HG03064 (cell line): Measurements from ENCODE around the gene EME2.

ENCODE experiments used
- ATAC-seq: cut with Tn5 transposase; IDR thresholded peaks from one replicate; pipeline ENCODE4 v1.9.1; 2021; ENCODE audit warnings: low read depth; ENCODE audit not compliant: unreplicated experiment

The EME2 gene

DNA sequence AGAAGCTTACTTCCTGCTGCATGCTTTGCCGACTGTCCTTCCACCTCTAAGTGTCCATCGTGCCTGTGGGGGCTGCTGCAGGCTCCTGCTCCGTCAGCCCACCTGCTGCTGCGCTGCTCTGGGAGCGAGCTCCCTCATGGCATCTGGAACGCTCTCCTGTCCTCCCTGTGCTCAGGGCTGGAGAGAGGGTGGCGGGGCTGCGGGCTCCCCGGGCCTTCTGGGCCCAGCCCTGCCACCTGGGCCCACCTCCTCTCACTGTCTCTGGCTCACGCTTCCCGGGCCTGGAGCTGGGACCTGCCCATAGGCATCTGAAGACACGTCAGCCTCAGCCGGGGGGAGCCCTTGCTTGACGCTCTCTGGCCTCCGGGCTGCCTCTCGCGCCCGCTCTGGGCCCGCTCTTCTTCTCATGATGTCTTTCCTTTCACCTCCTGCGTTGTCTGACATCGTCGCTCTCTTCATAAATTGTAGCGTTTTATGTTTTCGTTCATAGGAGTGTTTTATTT is 28.2 kb upstream of the EME2 start:
- no peak for ATAC-seq

GRCh38 chr16:1745181-1745899 is 27.3 kb upstream of the EME2 start:
- ATAC-seq: no peak

DNA sequence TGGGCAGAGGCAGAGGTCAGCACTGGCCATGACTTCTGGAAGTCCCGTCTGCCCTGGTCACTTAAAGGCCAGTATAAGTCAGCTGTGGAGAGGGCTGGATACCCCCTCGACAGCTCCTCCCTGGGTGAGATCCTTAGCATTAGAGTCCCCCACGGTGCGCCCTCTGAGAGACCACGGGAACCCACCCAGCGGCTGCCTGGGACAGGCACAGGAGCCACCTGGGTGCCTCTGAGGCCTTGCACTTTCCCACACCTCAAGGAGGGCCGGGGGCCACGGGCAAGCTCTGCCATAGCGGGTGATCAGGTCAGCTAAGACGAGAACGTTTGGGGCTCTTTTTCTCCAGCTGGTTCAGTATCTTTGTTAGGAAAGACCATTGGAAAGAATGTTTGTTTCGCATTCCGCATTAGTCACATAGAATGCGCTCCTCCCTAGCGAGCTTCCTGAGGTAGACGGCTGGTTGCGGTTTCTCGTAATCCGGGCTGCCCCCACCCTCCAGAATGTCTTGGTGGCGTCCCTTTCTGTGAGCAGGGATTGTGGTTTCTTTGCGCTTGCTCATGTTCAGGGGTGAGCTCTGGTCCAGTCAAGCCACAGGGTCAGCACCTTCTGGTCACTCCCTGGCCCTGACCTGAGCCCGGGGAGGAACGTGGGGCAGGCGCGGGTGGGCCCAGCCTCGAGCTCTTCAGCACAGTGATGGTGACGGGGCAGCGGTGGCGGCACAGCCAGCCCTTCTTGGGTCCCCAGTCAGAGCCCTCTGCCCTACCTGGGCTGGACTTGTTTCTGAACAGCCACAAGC is 26.5 kb upstream of the EME2 start:
- no peak for ATAC-seq

GRCh38 chr16:1746693-1747195 is 25.9 kb upstream of the EME2 start:
- ATAC-seq: no peak

- ATAC-seq: no peak
Measured at GRCh38 chr16:1747934-1748333, 24.7 kb upstream of the EME2 start.

DNA sequence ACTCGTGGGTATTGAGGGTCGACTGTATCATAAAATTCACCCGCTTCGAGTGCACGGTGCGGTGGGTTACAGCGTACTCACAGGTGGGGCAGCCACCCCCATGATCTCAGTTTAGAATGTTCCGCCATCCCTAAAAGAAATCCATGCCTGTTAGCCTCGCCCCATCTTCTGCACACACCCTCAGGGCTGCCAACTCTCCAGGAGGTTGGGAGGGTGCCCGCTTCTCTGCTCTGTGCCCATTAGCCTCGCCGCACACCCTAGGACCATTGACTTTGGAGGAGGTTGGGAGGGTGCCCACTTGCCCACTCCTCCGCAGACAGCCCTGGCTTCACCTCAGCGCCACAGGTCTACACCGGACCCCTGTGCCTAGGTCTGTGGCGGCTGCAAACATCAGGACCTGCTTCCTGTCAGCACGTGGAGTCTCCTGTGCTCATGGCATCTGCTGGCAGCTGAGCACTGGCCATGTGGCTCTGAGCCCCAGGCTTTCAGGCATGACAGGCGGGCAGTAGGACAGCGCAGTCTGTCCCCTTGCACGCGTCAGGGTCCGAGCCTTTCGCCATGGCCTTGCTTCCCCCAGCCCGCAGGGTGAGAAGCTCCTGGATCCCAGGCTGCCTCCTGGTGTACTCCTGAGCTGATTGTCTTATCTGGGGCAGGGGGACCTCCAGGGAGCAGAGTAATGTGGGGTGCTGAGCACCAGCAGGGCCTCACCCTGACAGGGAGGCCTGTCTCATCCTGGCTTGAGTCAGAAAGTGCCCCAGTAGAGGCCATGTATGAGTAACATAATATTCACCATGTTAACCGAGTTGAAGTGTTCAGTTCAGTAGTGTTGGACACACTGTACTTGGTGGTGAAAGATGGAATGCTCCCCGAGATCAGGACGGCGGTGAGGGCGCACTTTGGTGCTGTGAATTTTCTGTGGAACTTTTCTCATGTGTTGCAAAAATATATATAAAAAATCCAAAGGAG is 23.2 kb upstream of the EME2 start:
- ATAC-seq: no peak

GRCh38 chr16:1751946-1752345 is 20.7 kb upstream of the EME2 start:
- no peak for ATAC-seq

- no peak for ATAC-seq
Measured at GRCh38 chr16:1752853-1753252, 19.8 kb upstream of the EME2 start.

GRCh38 chr16:1754204-1754603 is 18.4 kb upstream of the EME2 start:
- no peak for ATAC-seq

DNA sequence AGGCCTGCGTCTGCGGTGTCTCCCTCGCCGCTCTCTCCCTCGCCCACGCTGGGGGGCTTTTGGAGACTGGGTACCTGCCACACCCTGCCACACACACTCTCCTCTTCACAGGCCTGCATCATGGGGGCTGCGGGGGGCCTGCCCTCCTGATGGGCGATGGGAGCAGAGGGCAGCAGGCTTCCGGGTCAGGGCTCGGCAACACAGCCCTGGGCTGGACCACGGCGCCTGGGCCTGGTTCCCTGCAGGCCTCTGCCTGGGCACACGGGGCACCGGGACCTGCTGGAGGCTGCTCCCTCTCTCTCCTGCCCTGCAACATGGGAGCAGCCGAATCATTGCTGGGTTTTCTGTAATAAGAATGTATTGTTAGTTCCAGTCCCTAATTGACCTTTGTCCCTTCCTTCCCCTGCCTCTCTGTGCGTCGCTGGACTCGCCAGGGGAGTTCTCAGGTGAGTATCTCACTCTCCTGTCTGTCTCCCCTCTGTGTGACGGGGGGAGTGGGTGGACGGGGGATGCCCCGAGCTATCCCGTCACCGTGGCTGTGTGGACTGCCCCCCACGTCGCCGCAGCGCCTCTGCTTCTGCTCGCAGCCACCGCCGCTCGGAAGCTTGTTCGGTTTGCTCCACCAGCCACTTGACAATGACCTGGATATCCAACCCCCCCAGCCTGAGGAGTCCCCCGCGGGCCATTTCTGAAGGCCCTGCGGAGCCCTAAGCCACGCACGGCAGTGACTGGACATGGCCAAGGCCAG is 14.7 kb upstream of the EME2 start:
- no peak for ATAC-seq

DNA sequence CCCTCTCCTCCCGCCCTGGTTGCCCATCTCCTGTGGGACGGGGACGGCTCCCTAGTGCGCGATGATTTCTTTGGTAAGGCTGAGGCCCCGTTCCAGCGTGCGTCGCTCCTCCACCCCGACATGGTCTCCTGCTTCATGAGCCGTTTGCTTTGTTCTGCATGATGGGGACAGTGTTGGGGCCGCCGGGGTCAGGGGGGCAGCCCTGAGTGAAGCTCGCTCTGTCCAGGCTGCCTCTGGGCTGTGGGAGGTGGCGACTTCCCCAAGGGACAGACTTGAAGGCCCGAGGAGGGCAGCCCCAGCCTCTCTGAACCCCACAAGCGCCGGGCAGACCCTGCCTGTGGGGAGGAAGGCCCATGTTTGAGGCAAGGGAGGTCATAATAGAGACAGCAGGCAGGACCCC is 13.7 kb upstream of the EME2 start:
- no peak for ATAC-seq

DNA sequence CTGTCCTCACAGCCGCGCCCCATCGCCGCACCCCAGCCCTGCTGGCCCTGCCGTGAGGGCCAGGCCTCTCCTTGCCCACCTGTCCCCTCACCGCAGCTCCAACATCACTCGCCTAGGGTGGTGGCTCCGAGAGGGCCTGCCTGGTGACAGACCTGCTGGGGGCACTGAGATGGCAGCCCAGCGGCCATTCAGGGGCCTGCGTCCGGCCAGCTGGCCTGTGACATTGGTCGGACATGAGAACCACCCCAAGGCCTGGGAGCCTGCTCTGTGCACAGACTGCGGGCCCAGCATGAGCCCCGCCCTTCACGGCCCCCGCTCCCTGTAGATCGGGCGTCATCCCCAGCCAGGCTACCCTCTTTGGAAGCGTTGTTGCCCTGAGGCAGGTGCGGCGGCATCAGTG is 13.1 kb upstream of the EME2 start:
- ATAC-seq: no peak

GRCh38 chr16:1760911-1761310 is 11.7 kb upstream of the EME2 start:
- ATAC-seq: no peak

GRCh38 chr16:1761751-1762150 is 10.9 kb upstream of the EME2 start:
- no peak for ATAC-seq

DNA sequence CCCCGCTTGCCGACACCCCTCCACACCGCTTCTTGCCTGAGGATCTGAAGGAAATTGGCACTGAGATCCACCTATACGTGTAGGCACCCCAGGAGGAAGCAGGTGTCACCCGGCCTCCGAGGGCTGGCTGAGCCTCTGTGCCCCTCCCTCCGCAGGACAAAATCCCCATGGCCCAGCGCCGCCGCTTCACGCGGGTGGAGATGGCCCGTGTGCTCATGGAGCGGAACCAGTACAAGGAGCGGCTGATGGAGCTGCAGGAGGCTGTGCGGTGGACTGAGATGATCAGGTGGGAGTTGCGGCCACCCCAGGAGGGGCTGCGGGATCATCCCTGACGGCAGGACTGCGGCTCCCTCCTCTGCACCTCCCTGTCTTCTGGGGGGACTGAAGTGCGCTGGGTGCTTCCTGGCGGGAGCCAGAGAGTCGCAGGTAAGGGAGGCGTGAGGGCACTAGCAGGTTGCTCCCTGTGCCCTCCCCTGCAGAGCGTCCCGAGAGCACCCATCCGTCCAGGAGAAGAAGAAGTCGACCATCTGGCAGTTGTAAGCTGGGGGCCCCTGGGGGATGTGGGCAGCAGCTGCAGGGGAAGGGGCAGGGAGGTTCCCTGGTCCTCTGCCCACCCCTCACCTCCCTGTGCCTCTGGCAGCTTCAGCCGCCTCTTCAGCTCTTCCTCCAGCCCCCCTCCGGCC is 10.3 kb upstream of the EME2 start:
- ATAC-seq: no peak

DNA sequence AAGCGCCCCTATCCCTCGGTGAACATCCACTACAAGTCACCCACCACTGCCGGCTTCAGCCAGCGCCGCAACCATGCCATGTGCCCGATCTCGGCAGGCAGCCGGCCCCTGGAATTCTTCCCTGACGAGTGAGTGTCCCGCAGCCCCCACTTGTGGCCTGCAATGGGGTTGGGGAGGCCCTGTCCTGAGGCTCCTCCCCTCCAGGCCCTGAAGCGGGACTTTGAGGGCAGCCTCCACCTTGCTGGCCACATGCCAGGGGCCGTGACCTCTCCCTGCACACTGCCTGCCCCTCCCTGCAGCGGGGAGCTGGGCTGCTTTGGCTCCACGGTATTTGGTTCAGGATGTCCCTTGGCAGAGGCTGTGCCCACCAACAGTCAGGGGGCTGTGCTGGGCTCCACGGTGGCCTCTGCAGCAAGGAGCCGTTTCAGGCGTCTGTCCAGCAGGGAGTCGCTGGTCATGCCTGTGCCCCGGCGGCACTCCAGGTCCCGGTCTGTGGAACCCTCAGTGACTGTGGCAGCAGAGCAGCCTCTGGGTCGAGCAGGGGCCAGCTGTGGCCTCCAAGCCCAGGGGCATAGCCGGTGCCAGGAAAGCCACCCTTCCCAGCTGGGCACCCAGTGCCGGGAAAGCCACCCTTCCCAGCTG is 9.6 kb upstream of the EME2 start:
- ATAC-seq: no peak

- ATAC-seq: no peak
Measured at GRCh38 chr16:1763521-1764511, 8.8 kb upstream of the EME2 start.

DNA sequence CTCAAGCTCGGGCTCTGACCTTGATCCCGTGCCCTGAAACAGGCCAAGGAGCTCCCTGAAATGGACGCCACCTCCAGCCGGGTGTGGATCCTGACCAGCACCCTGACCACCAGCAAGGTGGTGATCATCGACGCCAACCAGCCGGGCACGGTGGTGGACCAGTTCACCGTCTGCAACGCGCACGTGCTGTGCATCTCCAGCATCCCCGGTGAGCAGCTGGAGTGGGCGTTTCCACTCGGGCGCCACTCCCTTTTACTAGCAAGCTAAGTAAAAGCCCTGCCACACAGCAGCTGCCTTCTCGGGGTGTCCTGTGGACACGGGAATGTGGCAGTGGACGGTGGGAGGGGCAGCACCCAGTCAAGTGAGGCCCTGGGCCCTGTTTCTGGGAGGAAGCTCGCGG is 7.6 kb upstream of the EME2 start:
- no peak for ATAC-seq
